Cardiac septum (tissue), 1 donor: ENCODE measurements around the gene CTAGE9. TPM values are rescaled to one million over a fixed set of nuclear protein-coding genes. Genes with fewer than 3 reads are reported as not detected.
"Not testable (repeated sequence)": the region's sequence is repeated elsewhere in the genome, so short reads cannot be mapped to it uniquely, and the experiment has no call there.

ENCODE experiments used
- DNase-seq: peaks from one replicate; pipeline ENCODE4 v3.0.0-alpha.2; 2020; ENCODE audit warnings: low spot score
- intact Hi-C: fragments of 100-400 bp; cut with DNase I; formaldehyde crosslinking; loops from one replicate; pipeline ENCODE4 v1.14.0; 2022
- total RNA-seq: library from RNA; stranded (reverse); fragmentation: NEBNext Ultra II Directional; extraction: Animal tissue kit (Norgen Biotek cat#: 25700); gene quantifications from one replicate; pipeline ENCODE4 v1.2.1, GENCODE V29; 2021
- donor health status: DM: no; HTN: no; CAD: no.

The CTAGE9 gene
- total RNA-seq, 1 donor from 2014 or later, result not detected

DNA sequence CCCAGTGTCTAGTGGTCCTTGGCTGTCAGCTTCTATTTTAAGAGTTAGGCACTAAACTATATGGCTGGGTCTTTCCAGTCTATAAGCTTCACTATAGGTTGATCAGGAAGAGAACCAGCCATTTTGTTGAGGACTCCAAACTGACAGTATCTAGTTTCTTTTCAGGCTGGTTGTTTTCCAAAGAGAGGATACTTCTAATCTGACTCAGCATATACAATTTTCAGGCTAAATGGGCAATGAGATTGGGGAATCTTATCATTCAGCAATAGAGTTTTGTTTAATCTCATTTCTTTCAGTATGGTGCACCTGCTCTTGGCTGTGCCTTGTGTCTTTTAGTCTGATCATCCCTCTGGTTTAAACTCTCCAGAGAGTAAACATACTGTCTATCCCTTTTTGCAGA, 20.4 kb upstream of the CTAGE9 start:
- intact Hi-C loops, result no loop called here
- DNase-seq, result no peak

DNA sequence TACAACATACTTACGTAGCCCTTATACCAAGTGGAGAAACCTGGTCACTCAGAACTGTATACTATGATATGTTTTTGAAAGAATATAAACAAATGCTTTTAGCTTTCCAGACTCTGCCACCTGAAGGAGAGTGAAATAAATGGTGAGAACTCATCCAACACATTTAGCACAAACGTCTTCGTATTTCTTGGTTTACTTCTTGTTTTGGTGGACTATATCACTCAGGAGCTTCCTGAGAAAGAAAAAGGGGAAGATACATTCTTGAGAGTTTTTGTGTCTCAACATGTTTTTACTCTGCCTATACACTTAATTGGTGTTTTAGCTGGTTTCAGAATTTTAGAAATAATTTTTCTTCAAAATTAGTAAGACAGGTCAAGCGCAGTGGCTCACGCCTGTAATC, 19.4 kb upstream of the CTAGE9 start:
- no peak for DNase-seq
- intact Hi-C loops, result no loop called here

DNA sequence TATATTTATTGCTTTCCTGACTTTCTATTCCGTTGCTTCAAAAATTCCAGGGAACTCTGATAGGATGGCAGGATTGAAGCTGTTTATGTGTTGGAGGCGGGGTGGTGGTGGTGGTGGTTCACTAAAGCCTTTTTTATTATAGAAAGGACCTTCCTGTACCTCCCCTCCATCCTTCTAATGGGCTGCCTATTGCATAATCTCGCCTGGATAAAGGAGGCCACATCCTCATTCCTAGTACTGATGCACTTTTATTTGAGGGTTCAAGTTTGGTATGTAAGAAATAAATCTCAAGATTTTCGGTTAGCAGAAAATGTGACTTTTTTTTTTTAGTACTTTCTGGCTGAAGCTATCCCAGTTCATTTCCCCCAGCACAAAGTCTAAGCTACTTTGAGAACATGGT, 18.7 kb upstream of the CTAGE9 start:
- intact Hi-C loops, result no loop called here
- no peak for DNase-seq

DNA sequence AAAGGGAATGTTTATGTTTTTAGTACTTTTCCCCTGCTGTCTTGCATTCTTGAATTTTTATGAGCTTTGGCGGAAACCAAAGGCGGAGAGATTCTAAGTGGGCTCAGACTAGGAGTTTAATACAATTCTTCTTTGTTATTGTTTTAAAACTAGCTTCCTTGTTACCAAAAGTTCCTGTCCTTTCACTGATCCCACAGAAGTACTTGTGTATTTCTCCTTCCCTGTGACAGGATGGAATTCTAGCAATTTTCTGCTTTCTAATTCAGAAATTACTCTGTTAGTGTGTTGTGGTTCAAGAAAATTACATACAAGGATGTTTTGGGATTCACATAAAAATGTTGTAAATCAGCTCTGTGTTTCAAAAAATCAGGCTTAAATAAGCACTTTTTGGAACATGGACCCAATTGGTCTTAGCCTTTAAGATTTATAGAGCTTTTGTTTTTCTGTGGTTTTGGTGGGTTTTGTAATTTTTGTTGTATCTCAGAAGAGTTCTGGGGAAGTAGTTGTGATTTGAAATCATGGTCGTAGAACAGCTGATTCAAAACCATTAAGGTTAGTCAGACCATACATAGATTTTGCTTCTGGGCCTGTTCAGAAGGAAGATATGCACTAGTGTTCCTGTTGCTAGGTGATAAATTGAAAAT, 17.6 kb upstream of the CTAGE9 start:
- intact Hi-C loops, result no loop called here
- DNase-seq, result no peak

DNA sequence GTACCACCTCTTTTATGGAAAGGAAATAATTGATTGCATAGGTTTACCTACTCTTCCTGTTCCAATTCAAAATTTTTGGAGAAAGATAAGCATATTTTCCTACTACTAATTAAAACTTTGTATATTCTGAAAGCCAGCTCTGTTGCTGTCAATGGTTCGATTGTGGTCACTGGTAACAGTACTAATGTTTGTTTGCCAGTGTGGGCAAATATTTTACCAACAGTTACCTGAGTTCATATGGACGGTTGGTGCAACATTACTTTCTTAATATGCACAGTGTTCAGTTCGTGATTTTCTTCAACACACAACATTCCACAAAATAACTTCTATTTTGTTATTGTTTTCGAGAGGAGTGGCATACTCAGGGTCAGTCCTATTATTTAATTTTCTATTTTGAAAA, 17.1 kb upstream of the CTAGE9 start:
- no peak for DNase-seq
- intact Hi-C loops, result no loop called here

DNA sequence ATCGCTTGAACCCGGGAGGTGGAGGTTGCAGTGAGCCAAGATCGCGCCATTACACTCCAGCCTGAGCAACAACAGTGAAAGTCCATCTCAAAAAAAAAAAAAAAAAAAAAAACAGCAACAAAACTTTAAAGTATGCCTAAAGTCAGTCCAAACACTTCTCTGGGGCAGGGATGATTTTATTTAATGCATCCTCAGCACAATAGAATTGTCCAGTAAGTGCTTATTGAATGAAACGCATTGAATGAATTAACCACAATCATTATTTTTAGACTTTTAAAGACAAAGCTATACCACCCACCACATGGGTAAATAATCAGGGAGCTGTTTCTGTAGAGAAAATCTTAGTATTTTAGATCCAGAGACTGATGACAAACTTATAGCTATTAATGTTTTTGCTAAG, 16.6 kb upstream of the CTAGE9 start:
- intact Hi-C loops, result no loop called here
- no peak for DNase-seq

DNA sequence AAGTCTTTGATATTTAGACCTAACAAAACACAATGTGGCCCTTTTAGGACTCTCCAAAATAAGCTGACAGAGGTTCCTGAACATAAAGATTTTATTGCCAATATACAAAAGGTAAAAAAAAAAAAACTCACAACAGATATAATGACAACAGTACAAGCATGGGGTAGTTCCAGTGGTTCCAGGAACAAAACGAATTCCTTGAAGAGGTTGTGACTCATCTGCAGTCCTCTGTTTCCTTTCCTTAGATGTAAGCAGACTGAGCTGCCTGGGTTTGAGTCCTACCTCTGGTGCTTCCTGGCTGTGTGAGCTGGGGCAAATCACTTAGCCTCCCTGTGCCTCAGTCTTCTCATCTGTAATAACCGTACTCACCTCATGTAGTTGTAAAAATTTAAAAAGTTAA, 13.3 kb upstream of the CTAGE9 start:
- DNase-seq, result no peak
- intact Hi-C loops, result no loop called here

DNA sequence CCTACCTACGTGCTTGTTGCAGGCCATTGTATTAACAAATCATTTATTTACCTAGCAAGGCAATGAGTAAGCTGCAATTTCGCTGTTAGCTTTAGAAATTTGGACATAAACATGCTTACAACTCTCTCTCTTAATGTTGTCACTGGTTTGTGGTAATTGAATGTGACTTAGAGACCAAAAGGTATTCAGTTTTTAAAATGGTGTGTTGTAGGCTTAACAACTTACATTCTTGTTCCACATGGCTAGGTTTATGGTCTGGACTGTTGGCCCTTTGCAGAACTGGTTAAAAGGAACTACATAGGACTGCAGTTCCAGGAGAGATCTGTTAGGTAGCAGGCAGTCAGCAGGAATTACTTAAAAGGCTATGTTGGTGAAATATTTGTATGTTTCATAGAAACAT, 10.3 kb upstream of the CTAGE9 start:
- intact Hi-C loops, result no loop called here
- DNase-seq, result no peak

DNA sequence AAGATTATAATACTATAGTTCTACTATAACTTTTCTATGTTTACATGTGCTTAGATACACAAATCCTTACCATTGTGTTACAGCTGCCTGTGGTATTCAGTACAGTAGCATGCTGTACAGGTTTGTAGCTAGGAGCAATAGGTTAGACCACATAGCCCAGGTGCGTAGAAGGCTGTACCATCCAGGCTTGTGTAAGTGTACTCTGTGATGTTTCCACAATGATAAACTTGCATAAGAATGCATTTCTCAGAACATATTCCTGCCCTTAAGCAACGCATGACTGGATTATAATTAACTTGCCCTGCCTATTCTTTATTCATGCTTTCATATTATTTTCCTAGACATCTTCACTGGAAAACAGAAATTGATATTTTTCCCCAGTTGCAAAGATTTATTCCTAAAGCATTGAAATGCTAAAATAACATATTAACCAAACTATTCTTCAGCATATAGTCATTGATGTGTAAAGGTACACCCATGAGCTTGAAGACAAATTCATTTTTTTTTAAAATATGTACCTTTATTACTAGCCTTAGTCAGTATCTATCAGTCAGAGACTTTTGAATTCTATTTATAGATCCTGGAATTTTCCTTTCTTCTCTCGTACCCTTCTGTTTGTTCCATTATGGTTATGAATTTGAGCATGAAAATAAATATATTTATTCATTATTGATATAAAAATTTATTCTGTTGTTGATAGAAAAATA, 7.2 kb upstream of the CTAGE9 start:
- intact Hi-C loops, result no loop called here

DNA sequence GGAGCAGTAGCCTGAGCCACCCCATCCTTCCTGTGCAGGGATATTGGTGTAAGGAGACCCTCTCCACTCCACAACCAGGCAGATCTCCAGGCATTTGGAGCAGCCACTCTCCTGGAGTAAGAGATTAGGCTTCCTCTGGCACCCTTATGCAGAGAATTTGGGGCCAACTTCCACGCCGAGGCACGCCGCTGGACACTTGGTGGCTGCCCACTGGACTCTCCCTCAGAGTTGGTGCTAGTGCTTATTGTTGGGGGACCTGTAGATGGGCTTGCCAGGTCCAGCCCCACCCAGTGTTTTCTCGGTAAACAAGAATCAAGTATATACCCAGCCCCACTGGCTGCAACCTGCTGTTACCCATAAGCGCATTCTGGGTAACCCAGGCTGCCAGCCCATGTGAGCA, 4.8 kb upstream of the CTAGE9 start:
- intact Hi-C loops, DNase-seq: not testable (repeated sequence)

More for the DNA sequence above, 7.2 kb upstream of the CTAGE9 start:
- DNase-seq, result no peak

DNA sequence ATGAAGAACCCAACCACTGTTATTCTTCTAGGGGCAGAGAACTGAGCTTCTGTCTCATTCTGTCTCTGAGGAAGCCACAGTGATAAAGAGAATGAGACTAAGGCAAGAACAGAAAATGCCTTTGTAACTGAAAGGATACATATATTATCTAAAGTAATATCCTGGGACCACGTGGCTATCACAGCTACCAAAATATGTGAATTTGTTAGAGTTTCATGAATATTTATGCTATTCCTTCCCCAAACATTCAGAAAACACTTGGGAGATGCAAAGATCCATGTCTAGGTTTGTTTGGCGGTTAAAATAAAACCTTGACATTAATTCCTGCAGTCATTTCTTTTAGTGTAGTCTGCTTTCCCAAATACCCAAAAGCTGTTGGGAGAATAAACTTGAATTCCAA, 6.9 kb downstream of the CTAGE9 start:
- intact Hi-C loops, DNase-seq: not testable (repeated sequence)

DNA sequence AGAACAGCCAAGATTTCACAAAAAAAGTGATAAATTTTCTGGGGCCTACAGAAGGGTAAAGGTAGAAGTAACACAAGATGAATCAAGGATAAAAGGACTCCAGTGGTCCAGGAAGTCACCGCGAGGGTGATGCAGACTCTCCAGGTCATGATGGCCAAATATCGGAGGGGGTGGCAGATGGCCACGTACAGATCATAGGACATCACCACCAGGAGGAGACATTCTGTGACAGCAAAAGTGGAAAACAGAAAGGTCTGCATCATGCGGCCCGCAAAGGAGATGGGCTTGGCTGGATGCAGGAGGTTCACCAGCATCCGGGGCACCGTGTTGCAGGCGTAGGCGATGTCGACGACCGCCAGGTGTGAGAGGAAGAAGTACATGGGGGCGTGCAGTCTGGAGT, 10.0 kb downstream of the CTAGE9 start:
- intact Hi-C loops, DNase-seq: not testable (repeated sequence)

DNA sequence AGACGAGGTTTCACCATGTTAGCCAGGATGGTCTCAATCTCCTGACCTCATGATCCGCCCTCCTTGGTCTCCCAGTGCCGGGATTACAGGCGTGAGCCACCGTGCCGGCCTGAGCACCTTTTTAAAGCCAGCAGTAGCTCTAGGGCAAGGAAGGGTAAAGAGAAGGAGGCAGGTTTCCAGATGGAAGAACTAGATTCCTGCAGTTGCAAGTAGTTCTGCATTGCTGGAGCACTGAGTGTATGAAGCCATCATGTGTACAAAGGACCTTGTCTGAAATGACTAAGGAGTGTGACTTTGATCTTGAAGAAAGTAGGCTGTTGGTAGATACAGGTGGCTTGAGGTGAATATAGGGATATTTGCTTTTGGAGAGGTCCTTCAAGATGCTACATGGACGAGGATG, 13.9 kb downstream of the CTAGE9 start:
- intact Hi-C loops, result no loop called here
- DNase-seq, result no peak

DNA sequence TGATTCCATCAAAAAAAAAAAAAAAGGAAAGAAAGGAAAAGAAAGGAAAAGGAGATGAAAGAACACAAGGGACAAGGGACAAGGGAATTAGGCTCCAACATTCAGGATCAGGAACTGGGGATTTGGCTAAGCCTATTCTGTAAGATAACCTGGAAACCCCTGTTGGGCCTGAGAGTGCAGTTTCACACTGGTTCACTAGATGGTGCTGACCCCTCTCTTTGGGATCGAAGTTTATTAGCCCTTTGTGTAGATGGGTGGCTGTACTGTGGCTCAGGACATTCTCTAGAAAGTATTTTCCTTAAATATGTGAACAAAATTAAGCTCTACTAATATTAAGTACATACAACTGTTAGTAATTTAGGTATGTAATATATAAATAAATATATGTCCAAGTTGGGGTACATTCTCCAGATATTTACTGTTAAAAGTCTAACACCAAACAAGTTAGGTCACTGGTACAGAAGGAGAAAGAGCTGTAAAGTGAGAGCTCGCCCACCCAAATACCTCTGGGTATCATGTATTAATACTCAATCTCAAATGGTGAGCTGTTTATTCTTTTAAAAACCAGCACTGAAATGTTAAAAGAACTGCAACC, 15.9 kb downstream of the CTAGE9 start:
- intact Hi-C loops, result no loop called here
- DNase-seq, result no peak

DNA sequence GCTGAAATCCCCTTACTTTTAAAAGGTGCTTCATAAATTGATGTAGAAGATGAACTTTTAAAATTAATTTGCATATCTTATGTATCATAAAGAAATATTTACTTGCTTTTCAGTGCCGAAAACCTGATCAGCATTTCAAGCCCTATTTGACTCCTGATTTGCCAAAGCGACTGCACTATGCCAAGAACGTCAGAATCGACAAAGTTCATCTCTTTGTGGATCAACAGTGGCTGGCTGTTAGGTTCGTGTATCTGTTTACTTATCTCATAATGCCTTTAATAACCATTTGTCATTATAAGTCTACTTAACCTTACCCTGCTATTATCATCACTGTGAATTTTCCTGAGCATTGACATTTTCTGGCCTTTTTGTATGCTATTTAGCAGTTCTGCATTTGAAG, 17.4 kb downstream of the CTAGE9 start:
- intact Hi-C loops, result no loop called here
- DNase-seq, result no peak

DNA sequence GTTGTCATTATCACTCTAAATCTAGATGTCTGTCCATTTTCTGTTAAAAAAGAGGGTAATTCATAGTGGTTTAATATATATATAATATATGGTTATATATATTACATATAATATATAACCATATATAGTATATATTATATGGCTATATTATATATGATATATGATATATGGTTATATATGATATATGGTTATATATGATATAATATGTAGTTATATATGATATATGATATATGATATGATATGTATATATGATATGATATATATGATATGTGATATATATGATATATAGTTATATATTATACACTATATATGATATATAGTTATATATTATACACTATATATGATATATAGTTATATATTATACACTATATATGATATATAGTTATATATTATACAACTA, 18.2 kb downstream of the CTAGE9 start:
- DNase-seq, result no peak
- intact Hi-C loops, result no loop called here

DNA sequence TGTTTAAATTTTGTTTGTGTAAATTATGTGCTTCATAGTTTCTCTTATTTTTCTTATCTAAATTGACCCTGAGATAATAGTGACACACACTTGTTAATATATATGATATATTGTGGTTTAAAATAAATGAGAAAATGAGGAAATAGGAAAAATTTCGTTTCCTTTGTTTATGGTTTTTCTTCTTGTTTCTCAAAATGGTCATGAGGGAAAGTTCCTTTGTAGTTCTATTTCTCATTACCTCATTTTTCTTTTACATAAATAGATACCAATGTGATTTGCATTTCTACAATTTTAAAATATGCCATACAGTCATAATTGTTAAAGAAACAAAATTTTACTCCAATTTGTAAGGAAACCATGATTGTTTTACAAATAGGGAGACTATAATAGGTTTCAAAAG, 18.8 kb downstream of the CTAGE9 start:
- no peak for DNase-seq
- intact Hi-C loops, result no loop called here

DNA sequence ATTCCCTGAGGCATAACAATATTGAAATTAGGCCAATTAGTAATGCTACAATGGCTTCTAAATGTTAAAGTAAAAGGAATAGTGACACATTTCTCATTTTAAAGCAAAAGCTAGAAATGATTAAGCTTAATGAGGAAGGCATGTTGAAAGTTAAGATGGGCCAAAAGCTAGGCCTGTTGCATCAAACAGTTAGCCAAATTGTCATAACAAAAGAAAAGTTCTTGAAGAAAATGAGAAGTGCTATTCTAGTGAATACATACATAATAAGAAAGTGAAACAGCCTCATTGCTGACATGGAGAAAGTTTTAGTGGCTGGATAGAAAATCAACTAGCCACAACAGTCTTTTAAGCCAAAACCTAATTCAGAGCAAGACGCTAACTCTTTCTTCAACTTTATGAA, 22.5 kb downstream of the CTAGE9 start:
- intact Hi-C loops, result no loop called here

DNA sequence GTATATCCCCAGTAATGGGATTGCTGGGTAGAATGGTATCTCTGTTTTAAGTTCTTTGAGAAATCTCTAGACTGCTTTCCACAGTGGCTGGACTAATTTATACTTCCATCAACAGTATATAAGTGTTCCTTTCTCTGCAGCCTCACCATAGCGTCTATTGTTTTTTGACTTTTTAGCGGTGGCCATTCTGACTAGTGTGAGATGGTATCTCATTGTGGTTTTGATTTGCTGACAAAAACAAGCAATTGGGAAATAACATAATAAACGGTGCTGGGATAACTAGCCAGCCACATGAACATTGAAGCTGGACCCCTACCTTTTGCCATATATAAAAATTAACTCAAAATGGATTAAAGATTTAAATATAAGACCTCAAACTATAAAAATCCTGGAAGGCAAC, 23.8 kb downstream of the CTAGE9 start:
- intact Hi-C loops, result no loop called here

More for the DNA sequence above, 22.5 kb downstream of the CTAGE9 start:
- no peak for DNase-seq

DNA sequence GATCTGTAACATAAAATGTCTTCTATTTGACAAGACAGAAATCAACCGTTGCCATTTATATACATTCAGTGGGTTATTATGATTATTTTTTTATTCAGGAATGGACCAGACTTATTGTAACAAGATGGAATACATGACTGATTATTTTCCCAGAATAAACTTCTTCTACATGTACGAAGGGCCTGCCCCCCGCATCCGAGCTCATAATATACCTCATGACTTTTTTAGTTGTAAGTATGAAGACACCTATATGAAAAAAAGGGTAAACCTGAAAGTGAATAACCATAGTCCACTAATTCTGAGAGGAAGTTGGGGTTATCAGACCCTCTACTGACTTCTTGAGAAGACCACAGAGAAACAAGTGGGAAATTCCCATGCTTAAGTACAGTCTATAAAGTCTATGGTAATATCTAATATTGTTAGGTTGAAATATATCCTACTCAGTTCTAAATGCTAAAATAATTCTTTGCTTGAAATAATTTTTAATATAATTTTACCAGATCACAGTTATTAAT, 25.5 kb downstream of the CTAGE9 start:
- intact Hi-C loops, result no loop called here
- DNase-seq, result no peak

More for the DNA sequence above, 23.8 kb downstream of the CTAGE9 start:
- DNase-seq, result no peak

DNA sequence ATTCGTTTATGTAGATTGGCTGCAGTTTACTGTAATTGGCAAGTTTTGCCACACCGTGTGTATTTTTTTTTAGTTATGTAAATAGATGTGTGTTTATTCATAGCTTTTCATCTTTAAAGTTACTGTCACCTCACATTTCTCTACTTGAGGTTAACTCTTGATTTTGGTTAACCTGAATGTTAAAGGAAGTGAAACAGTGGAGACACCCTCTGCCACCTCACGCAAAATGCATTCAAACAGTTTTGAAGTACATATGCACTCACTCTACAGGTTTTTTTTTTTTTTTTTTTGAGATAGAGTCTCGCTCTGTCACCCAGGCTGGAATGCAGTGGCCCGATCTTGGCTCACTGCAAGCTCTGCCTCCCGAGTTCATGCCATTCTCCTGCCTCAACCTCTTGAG, 27.3 kb downstream of the CTAGE9 start:
- no peak for DNase-seq
- intact Hi-C loops, result no loop called here
